HEK293T (cell line): ENCODE data around the gene TUB.

ENCODE experiments used
- ELF4 ChIP-seq: fragments of 450-650 bp; IDR thresholded peaks from 2 replicates; pipeline ENCODE4 v1.6.1; 2017; ENCODE audit warnings: antibody characterized with exemption
- NFRKB ChIP-seq: fragments of 450-650 bp; IDR thresholded peaks from 2 replicates; pipeline ENCODE4 v1.6.1; 2016; ENCODE audit warnings: mild to moderate bottlenecking, moderate library complexity
- SP1 ChIP-seq: fragments of 450-650 bp; IDR thresholded peaks from 2 replicates; pipeline ENCODE4 v1.6.1; 2017

GRCh38 chr11:8087185-8087584, 6.2 kb downstream of the TUB start:
- TF ChIP-seq NFRKB (no peak), ELF4 (no peak), SP1 (no peak)
